GM21737 (cell line): ENCODE measurements around the gene TBC1D22A.

Source experiments
- ATAC-seq: cut with Tn5 transposase; IDR thresholded peaks from one replicate; pipeline ENCODE4 v1.9.1; 2021; ENCODE audit warnings: mild to moderate bottlenecking, moderate library complexity; ENCODE audit not compliant: unreplicated experiment

TBC1D22A gene

GRCh38 chr22:47052236-47053012 is 290.0 kb downstream of the TBC1D22A start:
- ATAC-seq = no peak

DNA sequence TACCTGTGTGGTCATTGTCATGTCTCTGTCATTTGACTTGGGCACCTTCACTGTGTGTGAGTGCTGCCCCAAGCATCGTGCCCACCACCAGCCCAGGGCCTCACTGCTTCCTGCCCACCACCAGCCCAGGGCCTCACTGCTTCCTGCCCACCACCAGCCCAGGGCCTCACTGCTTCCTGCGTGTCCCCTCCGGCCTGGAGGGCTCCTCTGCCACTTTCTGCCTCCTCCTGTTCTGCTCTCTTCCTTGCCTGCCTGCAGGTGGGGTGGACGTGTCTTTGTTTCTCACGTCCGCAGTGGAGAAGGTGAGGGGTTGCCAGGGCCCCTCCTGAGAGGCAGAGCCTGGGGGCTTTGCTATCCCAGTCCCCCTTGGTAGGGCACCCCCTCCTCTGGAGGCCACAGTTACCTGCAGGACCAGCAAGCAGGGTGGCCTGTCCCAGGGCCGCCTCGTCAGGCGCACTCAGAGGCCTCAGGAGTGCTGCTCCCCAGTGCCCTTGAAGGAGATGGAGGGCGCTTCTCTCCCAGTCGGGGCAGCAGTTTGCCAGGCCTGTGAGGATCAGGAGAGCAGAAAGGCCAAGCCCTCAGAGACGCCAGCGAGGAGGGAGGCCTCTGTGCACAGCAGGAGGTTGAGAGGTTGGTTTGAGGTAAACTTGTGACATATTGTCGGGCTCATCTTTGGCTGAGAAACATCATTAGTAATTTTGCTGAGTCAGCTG is 290.7 kb downstream of the TBC1D22A start:
- no peak for ATAC-seq

GRCh38 chr22:47053726-47054141 is 291.3 kb downstream of the TBC1D22A start:
- no peak for ATAC-seq

DNA sequence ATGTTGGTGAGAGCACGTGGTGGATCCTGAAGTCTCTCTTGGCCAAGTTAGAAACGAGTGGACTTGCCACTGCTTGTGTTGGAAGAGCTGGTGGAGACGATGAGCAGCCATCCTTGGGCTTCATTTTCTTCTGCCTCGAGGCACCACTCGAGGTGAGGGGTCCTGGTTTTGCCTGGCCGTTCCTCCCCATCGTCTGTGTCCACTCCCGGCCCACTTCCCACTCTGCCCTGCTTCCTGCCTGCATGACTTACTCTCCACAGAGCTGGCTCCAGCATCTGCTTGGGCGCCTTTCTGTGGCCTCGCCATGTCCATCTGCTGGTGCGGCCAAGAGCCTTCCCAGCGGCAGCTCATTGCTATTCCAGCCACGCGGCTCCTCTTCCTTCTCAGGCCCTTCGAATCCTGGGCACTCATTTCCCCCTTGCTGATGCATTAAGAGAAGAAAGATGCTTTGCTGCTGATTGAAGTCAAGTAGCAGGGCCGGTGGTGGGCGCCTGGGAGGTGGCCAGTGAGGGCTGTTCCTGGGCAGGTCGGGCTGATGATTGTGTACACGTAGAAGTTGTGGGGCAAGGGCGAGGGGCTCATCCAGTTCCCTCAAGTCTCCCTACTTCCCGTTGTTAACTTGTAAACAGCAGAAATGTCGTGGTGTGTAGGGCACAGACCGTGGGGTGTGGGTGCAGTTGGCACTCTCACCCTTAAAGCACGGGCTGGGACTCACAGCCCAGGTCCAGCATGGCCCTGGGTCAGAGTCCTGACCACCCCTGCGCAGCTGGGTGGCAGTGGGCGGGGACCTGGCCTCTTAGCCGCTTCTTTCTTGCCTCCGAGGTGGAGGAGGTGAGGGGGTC is 292.0 kb downstream of the TBC1D22A start:
- no peak for ATAC-seq

GRCh38 chr22:47055073-47055355 is 292.6 kb downstream of the TBC1D22A start:
- ATAC-seq = no peak

DNA sequence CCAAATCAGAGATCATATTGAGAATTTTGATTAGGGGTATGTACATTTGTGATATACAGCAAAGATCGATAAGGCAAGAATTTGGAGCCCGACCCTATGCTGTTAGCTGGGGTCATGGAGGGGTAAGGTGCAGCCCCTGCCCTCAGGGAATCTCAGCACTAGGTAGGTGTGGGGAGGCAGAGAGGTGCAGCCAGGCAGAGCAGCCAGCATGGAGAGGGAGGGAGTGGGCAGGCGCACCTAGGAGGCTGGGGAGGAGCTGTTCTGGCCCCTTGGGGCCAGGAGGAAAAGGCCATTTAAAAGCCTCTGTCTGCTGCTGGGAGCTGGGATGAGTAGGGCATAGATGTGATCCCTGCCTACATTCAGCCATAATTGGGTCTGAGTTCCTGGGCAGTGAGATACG is 293.0 kb downstream of the TBC1D22A start:
- no peak for ATAC-seq

- ATAC-seq = no peak
Measured at GRCh38 chr22:47055921-47056320, 293.5 kb downstream of the TBC1D22A start.

GRCh38 chr22:47056361-47056760 is 293.9 kb downstream of the TBC1D22A start:
- ATAC-seq = no peak

GRCh38 chr22:47056776-47057470 is 294.5 kb downstream of the TBC1D22A start:
- ATAC-seq = no peak

GRCh38 chr22:47057916-47058585 is 295.6 kb downstream of the TBC1D22A start:
- ATAC-seq = no peak

GRCh38 chr22:47059076-47059475 is 296.6 kb downstream of the TBC1D22A start:
- no peak for ATAC-seq

DNA sequence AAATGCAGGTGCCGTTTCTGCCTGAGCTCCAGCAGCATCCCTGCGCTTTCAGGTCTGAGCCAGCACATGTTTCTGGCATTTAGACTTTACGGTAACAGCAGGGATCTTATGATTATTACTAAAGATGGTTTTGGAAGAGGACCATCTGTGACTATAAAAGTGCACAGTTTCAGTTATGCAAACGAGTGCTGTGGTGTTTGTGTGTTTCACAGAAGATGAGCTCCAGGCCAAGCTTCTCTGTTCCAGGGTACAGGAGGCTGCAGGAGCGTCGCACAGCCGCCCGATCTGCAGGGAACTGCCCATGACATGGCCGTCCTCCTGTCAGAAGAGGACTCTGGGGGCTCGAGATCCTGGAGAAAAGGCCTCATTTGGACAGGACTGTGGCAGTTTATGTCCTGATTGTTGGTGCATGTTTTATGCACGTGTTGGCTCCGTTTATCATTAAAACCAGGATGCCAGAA is 297.3 kb downstream of the TBC1D22A start:
- no peak for ATAC-seq

GRCh38 chr22:47060718-47061117 is 298.3 kb downstream of the TBC1D22A start:
- ATAC-seq = no peak

- no peak for ATAC-seq
Measured at GRCh38 chr22:47061226-47061625, 298.8 kb downstream of the TBC1D22A start.

- ATAC-seq = no peak
Measured at GRCh38 chr22:47062126-47062525, 299.7 kb downstream of the TBC1D22A start.

DNA sequence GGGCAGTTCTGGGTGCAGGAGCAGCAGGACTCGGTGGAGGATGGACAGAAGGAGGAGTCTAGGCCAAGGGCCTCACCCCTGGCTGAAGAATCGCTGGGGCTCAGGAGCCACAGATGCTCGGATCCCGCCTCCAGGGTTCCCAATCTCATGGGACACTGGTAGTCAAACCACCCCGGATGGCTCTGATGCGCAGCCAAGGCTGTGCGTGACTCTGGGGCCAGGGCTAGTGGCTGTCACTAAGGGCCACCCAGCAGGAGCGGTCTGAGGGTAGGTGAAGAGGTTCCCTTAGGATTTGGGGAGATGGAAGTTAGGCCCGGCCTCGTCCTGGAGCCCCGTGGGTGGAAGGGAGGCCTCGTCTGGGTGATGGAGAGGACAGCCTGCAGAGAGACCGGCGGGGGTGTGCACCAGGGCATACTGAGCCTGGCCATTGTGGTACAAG is 300.6 kb downstream of the TBC1D22A start:
- no peak for ATAC-seq

- ATAC-seq = no peak
Measured at GRCh38 chr22:47063606-47064005, 301.2 kb downstream of the TBC1D22A start.

DNA sequence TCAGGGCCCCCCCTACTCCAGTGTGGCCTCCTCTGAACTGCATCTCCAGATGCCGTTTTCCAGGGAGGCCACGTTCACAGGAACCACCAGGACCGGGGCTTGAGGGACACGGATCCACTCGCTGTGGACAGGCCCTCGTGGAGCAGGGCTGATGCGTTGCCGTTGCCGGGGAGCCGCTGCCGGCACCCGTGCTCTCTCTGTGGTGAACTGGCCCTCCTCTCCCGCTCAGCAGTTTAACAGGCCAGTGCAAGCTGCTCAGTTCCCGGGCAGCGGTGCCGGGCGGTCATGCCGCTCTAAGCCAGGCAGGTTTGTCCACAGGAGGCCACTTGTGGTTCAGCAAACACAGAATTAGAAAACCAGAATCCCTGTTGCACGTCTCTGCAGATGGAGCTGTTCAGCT is 301.6 kb downstream of the TBC1D22A start:
- ATAC-seq = no peak

GRCh38 chr22:47064416-47064815 is 302.0 kb downstream of the TBC1D22A start:
- ATAC-seq = no peak
